GM18870 (cell line): ENCODE results near the gene GJA9.
"Not testable (repeated sequence)": the region's sequence is repeated elsewhere in the genome, so short reads cannot be mapped to it uniquely, and the experiment has no call there.

ENCODE experiments used
- ATAC-seq: cut with Tn5 transposase; IDR thresholded peaks from one replicate; pipeline ENCODE4 v1.9.1; 2021; ENCODE audit warnings: moderate library complexity; ENCODE audit not compliant: unreplicated experiment

The GJA9 gene

DNA sequence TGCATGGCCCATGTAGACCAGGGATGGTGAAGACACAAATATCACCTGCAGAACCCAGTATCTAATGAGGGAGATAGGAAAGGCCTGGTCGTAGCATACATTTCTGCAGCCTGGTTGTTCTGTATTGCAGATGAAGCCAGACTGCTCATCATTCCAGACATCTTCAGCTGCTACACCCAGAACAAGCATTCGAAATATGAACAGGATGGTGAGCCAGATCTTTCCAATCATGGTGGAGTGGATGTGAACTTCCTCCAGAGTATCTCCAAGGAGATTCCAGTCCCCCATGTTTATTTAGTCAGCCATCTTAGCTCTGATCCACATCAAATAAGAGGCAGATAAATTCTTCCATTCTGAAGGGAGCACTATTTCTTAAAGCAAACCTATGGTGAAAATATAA lies 5.6 kb downstream of the GJA9 start:
- ATAC-seq: no peak

- peak; percentile 91 for ATAC-seq
These were observed 8.1 kb downstream of the GJA9 start, which contains the start of gene MYCBP for GRCh38 chr1:38873027-38873969. MYCBP (minus strand) TSS chr1:38873348; CDS start chr1:38873305, 43 bp downstream.

DNA sequence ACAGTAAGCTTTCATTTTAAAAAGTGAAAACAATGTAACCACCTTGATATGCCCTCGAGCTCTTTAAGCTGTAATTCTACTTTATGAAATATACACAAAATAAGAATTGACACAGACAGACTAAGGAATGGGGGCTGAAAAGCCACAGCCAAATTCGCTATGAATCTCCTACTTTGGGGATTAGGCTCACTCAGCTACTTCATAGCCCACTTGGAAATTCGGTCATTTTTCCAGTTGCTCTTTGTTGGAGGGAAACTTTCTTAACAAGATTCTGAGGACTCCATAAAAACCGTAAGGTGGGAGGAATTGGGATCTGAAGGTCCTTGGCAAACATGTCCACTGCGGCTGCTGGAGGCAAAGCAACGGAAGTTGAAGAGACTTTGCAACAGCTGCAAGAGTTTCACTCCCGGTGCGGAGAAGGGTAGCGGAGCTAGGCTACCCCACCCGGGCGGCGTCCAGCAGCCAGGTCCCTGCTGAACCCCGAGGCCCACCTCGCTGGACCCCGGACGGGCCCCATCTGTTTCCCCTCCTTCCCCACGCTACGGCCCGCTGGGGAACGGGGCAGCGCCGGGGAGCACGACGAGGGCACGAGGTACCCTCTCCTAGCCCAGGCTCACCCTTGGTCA lies 8.9 kb downstream of the GJA9 start:
- ATAC-seq: peak; percentile 29

GRCh38 chr1:38870996-38871395 lies 10.4 kb downstream of the GJA9 start:
- no peak for ATAC-seq

- ATAC-seq: no peak
These were observed 14.2 kb downstream of the GJA9 start for GRCh38 chr1:38867208-38867607.

DNA sequence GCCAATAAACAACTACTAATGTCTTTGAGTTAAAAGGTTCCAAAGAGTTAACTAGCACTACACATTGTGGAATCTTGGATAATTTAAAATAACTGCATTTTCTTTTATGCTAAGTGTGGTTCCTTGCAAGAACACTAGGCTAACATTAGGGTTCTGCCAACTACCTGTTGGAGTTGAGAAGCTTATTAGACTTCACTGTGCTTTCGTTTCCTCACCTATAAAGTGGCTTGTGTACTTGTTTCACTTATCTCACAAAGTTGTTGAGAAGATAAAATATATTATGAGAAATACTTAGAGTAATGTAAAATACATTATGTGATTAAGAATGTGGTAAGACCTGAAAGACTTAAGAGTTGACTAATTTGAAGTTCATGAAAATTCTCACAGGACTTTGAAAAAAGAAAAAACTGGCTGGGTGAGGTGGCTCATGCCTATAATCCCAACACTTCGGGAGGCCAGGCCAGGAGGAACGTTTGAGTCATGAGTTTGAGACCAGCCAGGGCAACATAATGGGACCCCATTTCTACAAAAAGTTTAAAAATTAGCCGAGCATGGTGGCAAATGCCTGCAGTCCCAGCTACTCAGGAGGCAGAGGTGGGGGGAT lies 16.2 kb downstream of the GJA9 start:
- ATAC-seq: no peak

GRCh38 chr1:38860454-38860795 lies 21.0 kb downstream of the GJA9 start:
- ATAC-seq: no peak

DNA sequence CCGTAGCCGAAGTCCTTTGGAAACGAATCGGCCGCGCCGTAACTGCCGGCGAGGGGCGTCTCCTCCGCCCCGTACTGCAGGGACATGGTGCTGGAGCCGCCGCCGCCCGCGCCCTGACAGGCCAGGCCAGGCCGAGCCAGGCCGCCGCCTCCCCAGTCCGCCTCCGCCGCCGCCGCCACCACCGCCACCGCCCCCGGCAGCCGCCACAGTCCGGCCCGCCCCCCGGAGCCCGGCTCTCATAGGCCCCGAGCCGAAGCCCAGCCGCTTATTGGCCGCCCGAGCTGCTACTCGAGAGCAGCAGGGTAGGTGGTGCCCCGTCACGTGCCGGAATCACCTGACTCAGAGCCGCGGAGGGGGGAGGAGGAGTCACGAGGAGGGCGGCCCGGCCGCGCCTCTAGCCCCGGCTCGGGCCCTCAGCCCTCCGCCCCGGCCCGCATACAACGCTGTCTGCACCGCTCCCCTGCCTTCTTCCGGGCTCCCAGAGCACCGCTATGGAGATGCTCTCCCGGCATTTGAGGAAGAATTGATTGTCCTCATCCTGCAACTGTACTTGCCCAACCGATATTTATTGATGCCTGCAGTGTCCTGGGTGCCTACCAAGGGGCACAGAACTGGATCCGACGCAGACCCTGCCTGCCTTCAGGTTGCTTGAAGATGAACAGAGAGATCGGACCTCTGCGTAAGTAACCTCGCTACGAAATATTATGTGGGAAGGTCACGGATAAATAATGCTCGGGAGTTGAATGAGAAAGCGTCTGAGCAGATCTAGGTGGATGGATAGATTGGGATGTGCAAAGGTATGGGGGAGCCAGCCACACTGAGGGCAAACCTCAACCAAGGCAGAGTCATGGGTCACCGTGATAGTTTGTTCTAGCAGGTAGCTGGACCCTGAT lies 21.6 kb downstream of the GJA9 start, which contains the start of gene RRAGC:
Gene RRAGC, minus strand, starts transcription at position 212 of the 893 bp plus-strand sequence. Its CDS starts 126 bp downstream, at position 86.
- ATAC-seq: peak; percentile 50

- peak; percentile 35 for ATAC-seq
These were observed 22.4 kb downstream of the GJA9 start for GRCh38 chr1:38858833-38859560.

DNA sequence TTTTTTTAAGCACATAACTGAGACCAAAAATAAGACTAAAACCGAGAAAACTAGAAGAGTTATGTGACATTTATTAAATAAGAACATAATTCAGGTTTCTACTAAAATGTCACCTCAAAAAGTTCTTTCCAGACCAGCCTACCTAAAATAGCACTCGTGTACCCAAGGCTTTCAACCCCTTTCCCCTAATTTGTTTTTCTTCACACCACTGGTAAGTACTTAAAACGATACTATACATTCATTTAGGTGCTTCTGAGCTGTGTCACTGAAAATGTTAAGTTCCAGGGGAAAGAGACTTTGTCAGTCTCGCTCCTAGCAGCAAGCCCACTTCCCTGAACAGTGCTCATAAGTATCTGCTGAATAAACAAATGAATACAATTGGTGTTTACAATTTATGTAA lies 28.6 kb downstream of the GJA9 start:
- no peak for ATAC-seq

DNA sequence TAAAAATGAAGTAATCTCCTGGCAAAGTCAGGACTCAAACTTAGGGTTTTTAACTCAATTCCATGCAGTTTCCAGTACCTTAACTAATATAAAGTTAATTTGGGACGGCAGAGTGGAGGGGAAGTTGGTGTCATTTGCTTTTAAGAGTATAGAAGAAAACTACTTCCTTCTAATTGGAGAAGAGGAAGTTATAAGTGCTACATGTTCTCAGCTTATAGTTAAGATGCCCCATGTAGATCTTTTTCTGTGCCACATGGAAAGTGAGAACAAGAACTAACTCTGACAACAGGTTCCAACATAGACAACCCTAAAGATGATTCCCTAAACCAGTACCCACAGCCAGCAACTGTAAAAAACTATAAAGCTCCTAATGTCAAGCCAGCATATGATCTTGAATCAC lies 33.3 kb downstream of the GJA9 start:
- ATAC-seq: no peak

- no peak for ATAC-seq
These were observed 35.2 kb downstream of the GJA9 start for GRCh38 chr1:38846210-38846609.

- not testable (repeated sequence) for ATAC-seq
These were observed 36.3 kb downstream of the GJA9 start for GRCh38 chr1:38845088-38845487.

DNA sequence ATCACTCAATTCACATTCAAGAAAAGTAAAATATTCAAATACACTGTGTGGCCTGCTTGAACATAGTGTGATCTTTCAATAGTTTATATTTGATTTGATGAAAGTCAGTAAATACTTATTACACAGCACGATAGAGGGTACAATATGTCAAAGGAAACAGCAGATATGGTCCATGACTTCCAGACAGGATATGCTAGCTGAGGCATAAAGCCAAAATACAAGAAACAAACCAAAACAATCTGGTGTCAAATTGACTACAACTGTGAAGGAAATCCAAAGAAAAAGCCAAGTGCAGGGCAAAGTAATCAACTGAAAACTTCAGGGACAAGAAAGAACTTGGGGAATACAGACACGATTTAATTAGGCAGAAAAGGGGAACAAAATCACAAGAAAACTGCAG lies 41.1 kb downstream of the GJA9 start:
- ATAC-seq: no peak

GRCh38 chr1:38839363-38839762 lies 42.0 kb downstream of the GJA9 start:
- no peak for ATAC-seq

DNA sequence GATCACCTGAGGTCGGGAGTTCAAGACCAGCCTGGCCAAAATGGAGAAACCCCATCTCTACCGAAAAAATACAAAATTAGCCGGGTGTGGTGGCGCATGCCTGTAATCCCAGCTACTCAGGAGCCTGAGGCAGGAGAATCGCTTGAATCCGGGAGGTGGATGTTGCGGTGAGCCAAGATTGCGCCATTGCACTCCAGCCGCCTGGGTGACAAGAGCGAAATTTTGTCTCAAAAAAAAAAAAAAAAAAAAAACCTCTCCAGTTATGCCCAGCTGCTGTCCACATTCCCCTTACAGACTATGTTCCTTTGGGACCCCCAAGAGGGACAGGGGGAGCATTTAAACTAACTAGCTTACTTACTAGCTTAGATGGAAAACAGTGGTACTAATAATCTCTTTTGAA lies 45.1 kb downstream of the GJA9 start:
- ATAC-seq: not testable (repeated sequence)

DNA sequence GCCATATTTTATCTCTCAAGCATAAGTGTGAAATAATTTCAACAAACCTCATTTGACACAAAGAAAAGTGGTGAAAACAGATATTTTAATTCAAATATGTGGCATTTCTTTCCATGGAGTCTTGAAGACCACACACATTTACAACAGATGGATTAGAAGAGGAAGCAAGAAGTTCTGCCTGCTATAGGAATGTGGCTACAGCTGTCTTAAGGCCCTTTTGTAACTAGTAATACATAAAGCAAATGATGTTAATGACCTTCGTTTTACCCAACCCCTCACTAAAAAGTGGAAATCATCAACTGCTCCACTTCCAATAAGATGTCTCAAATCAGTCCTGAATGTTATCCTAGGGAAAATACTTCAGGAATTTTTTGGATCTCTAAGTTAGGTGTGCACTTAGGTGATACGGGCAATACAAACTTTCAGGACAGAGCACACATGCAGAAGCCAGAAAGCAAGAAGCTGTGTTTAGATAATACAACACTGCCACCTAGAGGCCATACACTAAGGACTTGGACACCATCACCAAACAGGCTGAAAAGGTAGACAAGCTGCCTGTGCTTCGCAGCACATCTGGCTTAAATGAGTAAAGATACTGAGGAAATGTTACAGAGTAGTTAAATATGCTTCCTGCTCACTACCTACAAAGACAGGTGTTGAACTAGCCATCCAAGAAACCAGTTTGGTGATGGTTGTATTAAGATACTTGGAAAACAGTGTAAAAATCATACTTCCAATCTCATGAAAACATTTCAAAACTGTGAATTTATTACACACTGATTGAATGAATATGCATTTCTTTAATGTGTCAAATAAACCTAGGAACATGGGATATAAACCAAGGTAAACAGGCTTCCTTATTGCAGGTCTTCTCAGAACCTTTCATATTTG lies 46.2 kb downstream of the GJA9 start:
- no peak for ATAC-seq

- no peak for ATAC-seq
These were observed 47.1 kb downstream of the GJA9 start for GRCh38 chr1:38834221-38834782.

GRCh38 chr1:38833146-38833545 lies 48.2 kb downstream of the GJA9 start:
- ATAC-seq: no peak
